Hematopoietic multipotent progenitor cell (in vitro differentiated cells): Measurements from ENCODE around the gene JAKMIP1. TPM values are rescaled to one million over a fixed set of nuclear protein-coding genes. Genes with fewer than 3 reads are reported as not detected.
"Not testable (repeated sequence)": the region's sequence is repeated elsewhere in the genome, so short reads cannot be mapped to it uniquely, and the experiment has no call there.

Experiments
- DNase-seq, 3 donors: peaks; one replicate each; pipeline ENCODE4 v3.0.0-alpha.2; 2011 to 2015; ENCODE audit warnings: low read depth in 2 of 3, low spot score in 2 of 3
- total RNA-seq: library from RNA; depleted of rRNA; stranded (reverse); fragments of >200 nt; gene quantifications from one replicate; pipeline ENCODE4 v1.2.3, GENCODE V29; 2012

The JAKMIP1 gene
- total RNA-seq, 1 donor: not detected

- no peak for DNase-seq
Measured at GRCh38 chr4:6229671-6230501, 29.5 kb upstream of the JAKMIP1 start.

GRCh38 chr4:6229095-6229494 lies 28.7 kb upstream of the JAKMIP1 start:
- no peak for DNase-seq

- DNase-seq: no peak
Measured at GRCh38 chr4:6228158-6229067, 28.1 kb upstream of the JAKMIP1 start.

GRCh38 chr4:6227412-6228157 lies 27.2 kb upstream of the JAKMIP1 start:
- DNase-seq: no peak

DNA sequence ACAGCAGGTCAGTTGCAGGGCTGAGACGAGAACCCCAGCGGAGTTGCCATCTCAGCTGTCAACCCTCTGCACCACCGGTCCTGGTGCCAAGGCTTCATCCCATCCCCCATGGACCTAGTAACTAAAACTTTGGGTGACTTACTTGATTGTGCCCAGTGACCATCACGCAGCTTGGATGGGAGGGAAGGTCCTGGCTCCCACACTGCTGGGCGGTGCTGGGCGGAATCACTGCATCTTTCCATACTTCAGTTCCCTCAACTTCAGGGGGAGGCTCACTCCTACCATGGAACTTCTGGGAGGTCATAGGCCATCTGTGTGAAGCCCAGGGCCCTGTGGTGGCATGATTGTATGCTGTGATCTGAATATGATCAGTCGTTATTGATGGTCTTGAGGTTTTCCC lies 26.2 kb upstream of the JAKMIP1 start:
- DNase-seq: no peak

DNA sequence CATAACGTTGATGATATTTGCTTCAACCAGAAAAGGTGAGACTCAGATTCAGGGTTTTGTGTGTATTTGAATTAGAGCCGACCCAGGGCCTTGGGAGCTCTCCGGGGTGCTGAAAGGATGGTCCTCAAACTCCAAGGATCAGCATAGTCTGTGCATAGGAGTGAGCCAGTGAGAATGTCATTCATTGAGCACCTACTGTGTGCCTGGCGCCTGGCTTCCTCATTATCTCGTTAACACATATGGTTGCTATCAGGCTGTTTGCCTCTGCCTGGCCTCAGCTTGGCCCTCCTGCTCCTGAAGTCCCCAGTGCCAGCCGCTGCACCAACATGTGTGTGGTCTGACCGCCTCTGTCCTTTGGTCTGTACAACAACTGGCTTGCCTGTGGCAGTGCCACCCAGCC lies 25.1 kb upstream of the JAKMIP1 start:
- DNase-seq: peak in 2 of 3 donors; percentile 29 to 57

GRCh38 chr4:6224735-6225134 lies 24.4 kb upstream of the JAKMIP1 start:
- no peak for DNase-seq

DNA sequence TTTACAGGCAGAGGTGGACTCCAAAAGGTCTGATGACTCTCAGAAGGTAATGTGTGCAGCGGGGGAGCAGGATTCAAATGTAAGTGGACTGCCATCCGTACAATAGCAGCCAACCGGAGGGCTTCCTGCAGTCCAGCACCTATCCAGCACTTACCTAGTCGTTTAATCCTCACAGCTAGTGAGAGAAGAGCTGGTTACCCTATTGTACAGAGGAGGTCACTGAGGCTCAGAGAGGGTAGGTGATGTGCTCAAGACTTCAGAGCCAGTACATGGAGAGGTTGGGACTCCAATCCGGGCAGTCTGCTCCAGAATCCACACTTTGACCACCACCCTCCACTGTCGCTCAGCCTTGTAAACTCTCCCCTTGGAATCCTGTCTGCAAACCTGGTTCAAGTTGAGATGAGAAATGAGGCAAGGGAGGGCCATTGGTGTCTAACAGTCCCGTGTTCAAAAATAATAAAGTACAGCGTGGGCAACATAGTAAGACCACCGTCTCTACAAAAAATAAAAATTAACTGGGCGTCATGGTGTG lies 22.5 kb upstream of the JAKMIP1 start:
- DNase-seq: no peak

GRCh38 chr4:6221851-6222760 lies 21.8 kb upstream of the JAKMIP1 start:
- DNase-seq: no peak

GRCh38 chr4:6221301-6221850 lies 21.0 kb upstream of the JAKMIP1 start:
- no peak for DNase-seq

DNA sequence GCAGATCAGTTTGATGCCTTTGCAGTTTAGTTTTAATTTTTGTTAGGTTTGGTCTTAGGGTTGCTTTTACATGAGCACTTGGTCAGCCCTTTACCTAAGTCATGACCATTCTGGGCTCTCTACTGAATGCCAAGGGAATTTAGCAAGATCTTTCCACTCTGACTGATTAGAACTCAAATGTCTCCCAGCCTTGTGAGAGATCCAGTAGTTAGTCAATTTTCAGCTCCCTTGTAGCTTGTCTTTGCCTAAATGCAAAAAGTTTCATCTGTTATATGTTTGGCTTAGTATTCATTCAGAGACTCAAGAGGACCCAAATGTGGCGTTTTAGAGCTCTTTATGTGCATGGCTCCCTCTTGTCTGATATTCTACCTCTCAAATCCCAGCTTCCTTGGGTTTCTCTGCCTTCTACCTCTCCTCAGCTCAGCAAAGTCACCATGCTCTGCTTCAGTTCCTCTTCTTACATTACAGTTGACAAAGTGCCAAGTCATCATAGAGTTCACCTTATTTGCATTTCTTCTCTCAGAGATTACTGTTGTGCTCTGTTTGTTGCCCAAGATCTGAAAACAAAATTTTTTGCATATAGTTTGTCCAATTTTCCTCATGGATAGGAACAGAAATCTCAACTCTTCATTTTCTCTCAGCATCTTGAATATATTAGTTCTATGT lies 17.5 kb upstream of the JAKMIP1 start:
- peak in 1 of 3 donors; percentile 50 for DNase-seq

DNA sequence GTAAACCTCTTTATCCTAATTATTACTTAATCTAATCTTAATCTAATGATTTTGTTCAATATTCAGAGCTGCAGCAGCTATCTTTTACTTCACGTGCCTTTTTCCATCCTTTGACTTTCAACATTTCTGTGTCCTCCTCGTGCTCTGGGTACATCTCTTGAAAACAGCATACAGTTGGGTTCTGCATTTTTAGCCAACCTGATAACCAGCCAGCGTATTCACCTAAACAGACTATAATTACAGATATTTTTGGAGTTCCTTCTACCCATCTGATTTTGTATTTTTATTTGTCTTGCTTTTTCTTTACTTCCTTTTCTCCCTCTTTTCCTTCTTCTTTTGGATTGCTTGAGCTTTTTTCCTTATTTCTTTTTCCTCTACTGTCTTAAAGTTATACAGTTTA lies 16.2 kb upstream of the JAKMIP1 start:
- no peak for DNase-seq

DNA sequence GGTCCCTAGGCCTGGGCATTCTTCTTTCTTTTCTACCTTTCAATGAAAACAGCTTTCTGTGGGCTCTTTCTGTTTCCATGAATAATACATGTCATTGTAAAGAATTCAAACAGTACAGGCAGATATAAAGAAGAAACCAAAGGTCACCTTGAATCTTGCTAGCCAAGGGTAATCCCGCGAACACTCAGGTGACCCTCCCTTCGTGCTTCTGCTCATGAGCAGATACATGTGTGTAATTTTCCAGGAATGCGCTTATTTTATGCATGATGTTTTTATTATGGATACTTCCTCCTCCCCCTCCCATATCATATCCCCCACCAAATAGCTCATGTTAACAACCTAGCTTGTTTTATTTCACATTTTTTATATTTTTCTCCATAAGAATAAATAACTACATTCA lies 9.6 kb upstream of the JAKMIP1 start:
- DNase-seq: no peak

GRCh38 chr4:6209291-6209690 lies 8.9 kb upstream of the JAKMIP1 start:
- DNase-seq: not testable (repeated sequence)

- no peak for DNase-seq
Measured at GRCh38 chr4:6208416-6208815, 8.1 kb upstream of the JAKMIP1 start.

- DNase-seq: no peak
Measured at GRCh38 chr4:6207602-6208001, 7.3 kb upstream of the JAKMIP1 start.

DNA sequence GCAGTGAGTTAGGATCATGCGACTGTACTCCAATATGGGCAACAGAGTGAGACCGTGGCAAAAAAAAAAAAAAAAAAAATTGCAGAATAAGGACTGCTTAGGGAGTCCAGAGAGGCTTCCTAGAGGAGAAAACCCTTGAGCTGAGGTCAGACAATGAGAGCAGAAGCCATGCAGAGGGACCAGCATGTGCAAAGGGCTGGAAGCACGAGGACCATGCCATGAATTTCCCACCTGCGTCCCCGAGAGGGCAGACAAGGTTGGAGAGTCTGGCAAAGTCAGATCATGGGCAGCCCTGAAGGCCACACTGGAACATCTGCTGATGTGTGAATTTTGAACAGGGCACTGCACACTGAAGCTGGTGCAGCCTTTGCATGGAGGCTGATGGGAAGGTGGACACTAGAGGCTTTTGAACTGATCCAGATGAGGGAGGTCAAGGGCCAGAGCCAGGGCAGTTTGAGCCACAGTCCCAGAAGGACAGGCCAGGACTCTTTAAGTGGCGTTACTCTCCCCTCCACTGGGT lies 6.5 kb upstream of the JAKMIP1 start:
- DNase-seq: no peak

DNA sequence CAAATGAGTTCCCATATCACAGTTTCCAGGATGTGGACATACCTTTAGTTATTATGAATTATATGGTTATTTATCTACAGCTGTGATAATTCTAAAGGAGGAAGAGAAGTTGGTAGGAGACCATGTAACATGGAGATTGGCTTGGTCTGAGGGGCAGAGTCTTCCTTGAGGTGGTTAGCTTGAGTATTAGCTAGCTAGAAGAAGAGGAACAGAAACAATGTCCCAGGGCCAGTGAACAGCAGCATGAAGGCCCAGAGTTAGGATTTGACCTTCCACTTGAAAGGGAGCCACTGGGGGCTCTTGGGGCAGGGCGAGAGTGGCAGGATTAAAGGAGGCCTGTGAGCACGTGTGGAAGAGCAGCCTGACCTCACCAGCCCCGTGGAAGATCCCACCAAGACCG lies 5.6 kb upstream of the JAKMIP1 start:
- DNase-seq: no peak

DNA sequence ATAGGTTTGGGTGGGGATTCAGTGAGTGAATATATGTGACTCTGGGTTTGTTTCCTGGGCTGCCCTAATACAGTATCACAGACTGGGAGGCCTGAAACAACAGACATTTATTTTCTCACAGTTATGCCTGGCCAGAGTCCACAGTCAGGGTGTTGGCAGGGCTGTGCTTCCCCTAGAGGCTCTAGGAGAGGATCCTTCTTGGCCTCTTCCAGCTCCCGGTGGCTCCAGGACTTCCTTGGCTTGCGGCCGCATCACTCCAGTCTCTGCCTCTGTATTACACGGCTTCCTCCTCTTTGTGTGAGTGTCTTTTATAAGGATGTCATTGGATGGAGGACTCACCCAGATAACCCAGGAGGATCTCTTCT lies 5.2 kb upstream of the JAKMIP1 start:
- no peak for DNase-seq
